Mammary epithelial cell (primary cell): ENCODE measurements around the gene CRYBB2.

Source experiments
- EZH2 ChIP-seq: IDR thresholded peaks from 2 replicates; pipeline ENCODE4 v1.6.1; 2012; ENCODE audit warnings: low read length, inconsistent platforms, borderline replicate concordance
- TF ChIP-seq, protein P1 (sequence below), 2 donors: IDR thresholded peaks in 1 of 2; conservative IDR thresholded peaks in 1 of 2; 2 replicates each; pipeline ENCODE4 v1.5.1; 2011 to 2012; ENCODE audit warnings: inconsistent platforms in 2 of 2, low read length in 2 of 2, mild to moderate bottlenecking in 2 of 2, control low read depth in 1 of 2, low read depth in 1 of 2; ENCODE audit not compliant: insufficient read depth in 1 of 2; ENCODE audit errors: extremely low read depth in 1 of 2

DNA sequence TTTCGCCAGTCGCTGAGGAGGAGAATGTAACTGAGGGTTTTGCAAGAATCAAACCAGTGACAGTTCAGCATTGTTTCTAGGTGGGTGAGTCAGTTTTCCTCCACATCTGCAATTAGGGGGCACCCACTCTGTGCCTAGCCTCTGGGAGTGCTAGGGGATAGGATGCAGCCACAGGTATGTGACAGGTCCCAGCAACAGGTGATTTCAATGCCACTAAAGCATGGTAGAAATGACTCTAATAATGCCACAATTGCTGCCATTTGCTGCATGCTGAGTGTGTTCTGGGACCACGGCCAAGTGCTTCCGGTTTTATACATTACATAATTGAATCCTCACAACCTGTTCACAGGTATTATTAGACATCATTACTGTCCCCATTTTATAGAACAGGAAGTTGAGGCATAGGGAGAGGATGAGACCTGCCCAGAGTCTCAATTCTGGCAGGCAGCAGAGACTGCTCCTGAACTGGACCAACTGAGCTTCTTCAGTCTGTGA is 556 bp downstream of the CRYBB2 start:
- TF ChIP-seq, protein P1, sequence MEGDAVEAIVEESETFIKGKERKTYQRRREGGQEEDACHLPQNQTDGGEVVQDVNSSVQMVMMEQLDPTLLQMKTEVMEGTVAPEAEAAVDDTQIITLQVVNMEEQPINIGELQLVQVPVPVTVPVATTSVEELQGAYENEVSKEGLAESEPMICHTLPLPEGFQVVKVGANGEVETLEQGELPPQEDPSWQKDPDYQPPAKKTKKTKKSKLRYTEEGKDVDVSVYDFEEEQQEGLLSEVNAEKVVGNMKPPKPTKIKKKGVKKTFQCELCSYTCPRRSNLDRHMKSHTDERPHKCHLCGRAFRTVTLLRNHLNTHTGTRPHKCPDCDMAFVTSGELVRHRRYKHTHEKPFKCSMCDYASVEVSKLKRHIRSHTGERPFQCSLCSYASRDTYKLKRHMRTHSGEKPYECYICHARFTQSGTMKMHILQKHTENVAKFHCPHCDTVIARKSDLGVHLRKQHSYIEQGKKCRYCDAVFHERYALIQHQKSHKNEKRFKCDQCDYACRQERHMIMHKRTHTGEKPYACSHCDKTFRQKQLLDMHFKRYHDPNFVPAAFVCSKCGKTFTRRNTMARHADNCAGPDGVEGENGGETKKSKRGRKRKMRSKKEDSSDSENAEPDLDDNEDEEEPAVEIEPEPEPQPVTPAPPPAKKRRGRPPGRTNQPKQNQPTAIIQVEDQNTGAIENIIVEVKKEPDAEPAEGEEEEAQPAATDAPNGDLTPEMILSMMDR (conservative IDR thresholded peaks at IDR 0.05 in 1 of 2, IDR thresholded peaks at IDR 0.05 in 1 of 2; ENCODE audit: extremely low read depth in 1 of 2, insufficient read depth in 1 of 2, low read depth in 1 of 2, low read length in 2 of 2), result no peak
- no peak for TF ChIP-seq EZH2
